Activated naive CD8-positive, alpha-beta T cell (primary cell): ENCODE data around the gene ING4.
"Not testable (repeated sequence)": the region's sequence is repeated elsewhere in the genome, so short reads cannot be mapped to it uniquely, and the experiment has no call there.

Experiments
- H3K27ac Mint-ChIP-seq: one replicate; pipeline ENCODE4 v1.8.0; 2021; ENCODE audit warnings: mixed read lengths
- H3K27me3 Mint-ChIP-seq: one replicate; pipeline ENCODE4 v1.8.0; 2021; ENCODE audit warnings: mixed read lengths
- H3K36me3 Mint-ChIP-seq: one replicate; pipeline ENCODE4 v1.8.0; 2021; ENCODE audit warnings: mixed read lengths
- H3K4me1 Mint-ChIP-seq: one replicate; pipeline ENCODE4 v1.8.0; 2021; ENCODE audit warnings: low read depth, mixed read lengths
- H3K4me3 Mint-ChIP-seq: one replicate; pipeline ENCODE4 v1.8.0; 2021; ENCODE audit warnings: mild to moderate bottlenecking, mixed read lengths
- H3K9me3 Mint-ChIP-seq: one replicate; pipeline ENCODE4 v1.8.0; 2021; ENCODE audit warnings: low read depth, mixed read lengths

ING4 gene

GRCh38 chr12:6662906-6663742, at the start of gene ING4:
TSS of gene ING4 (minus strand) at chr12:6663119. CDS start at chr12:6663101, 18 bp downstream.
- no peaks in the 10 kb centered on the region for H3K9me3 Mint-ChIP-seq
- peaks cover 5% of the 10 kb centered on the region for H3K36me3 Mint-ChIP-seq
- H3K4me3 Mint-ChIP-seq: peak within 1 kb of the TSS; percentile 96
- peaks cover 30% of the 10 kb centered on the region for H3K4me1 Mint-ChIP-seq
- H3K27ac Mint-ChIP-seq: peak within 1 kb of the TSS; percentile 88
- H3K27me3 Mint-ChIP-seq: no peaks in the 10 kb centered on the region

- Mint-ChIP-seq H3K4me1 (peaks cover 7% of the 10 kb centered on the region), H3K4me3 (peak overlapping the region; percentile 85), H3K27ac (peak overlapping the region; percentile 82), H3K27me3 (peaks cover 8% of the 10 kb centered on the region), H3K9me3 (no peaks in the 10 kb centered on the region), H3K36me3 (no peaks in the 10 kb centered on the region)
Measured at GRCh38 chr12:6708960-6709394, 46.1 kb upstream of the ING4 start.

DNA sequence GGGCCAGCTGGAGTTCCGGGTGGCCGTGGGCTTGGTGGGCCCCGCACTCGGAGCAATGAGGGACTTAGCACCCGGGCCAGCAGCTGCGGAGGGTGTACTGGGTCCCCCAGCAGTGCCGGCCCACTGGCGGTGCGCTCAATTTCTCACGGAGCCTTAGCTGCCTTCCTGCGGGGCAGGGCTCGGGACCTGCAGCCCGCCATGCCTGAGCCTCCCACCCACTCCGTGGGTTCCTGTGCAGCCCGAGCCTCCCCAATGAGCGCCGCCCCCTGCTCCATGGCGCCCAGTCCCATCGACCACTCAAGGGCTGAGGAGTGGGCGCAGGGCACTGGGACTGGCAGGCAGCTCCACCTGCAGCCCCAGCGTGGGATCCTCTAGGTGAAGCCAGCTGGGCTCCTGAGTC, 45.4 kb upstream of the ING4 start:
- not testable (repeated sequence) for H3K4me3 Mint-ChIP-seq, H3K36me3 Mint-ChIP-seq, H3K4me1 Mint-ChIP-seq, H3K9me3 Mint-ChIP-seq, H3K27ac Mint-ChIP-seq
- H3K27me3 Mint-ChIP-seq: peaks cover 12% of the 10 kb centered on the region

- Mint-ChIP-seq H3K27ac (no peak overlapping the region), H3K4me3 (no peak overlapping the region), H3K4me1 (peaks cover 21% of the 10 kb centered on the region), H3K27me3 (peaks cover 34% of the 10 kb centered on the region), H3K9me3 (no peaks in the 10 kb centered on the region), H3K36me3 (no peaks in the 10 kb centered on the region)
Measured at GRCh38 chr12:6703631-6704030, 40.7 kb upstream of the ING4 start.

DNA sequence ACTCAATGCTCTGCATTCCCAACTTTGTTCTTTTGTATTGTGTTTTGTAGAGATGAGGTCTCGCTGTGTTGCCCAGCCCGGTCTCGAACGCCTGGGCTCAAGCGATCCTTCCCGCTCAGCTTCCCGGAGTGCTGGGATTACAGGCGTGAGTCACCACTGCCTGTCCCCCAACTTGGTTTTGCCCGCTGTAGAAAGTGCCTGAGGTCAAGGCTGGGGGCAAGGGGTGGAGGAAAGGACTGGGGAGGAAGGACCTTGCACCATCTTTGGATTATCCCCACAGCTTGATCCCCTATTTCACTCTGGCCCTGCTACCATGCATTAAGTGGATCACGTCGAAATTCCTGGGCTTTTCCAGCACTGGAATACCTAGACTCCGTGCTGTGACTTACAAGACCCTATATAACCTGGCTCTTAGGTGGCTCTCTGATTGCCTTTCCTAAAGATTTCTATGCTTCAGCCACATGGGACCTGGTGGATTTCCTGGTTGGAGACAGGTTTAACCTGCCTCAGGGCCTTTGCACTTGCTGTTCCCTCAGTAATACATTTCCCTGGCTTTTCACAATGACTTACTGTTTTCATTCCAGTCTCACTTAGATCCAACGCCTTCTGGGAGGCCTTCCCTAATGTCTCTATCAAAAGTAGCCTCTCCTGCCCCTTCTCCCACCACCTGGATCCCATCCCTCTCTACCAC, 38.3 kb upstream of the ING4 start:
- no peaks in the 10 kb centered on the region for H3K36me3 Mint-ChIP-seq
- peak overlapping the region; percentile 85 for H3K4me3 Mint-ChIP-seq
- H3K27me3 Mint-ChIP-seq: peaks cover 34% of the 10 kb centered on the region
- H3K4me1 Mint-ChIP-seq: peaks cover 21% of the 10 kb centered on the region
- H3K9me3 Mint-ChIP-seq: no peaks in the 10 kb centered on the region
- no peak overlapping the region for H3K27ac Mint-ChIP-seq

DNA sequence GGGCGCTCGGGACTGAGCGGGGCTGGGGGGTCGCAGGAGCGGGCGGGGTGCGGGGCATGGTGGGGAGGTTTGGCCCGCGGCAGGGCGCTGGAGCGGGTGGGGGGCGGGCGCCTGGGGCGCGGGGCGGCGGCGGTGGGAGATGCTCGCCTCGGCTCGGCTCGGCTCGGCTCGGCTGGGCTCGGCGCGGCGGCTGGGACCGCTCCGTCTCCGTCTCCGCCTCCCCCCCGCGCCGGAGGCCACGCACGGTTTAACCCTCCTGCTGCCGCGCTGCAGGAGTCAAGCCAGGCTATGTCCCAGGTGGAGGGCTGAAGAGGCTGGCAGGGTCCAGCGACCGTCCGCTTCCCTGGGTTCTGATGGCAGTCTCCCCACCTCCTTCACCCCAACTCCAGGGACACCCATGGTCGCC, 37.7 kb upstream of the ING4 start, which contains the start of gene PIANP:
TSS of gene PIANP (minus strand) at position 170 of the 406 bp plus-strand sequence. CDS start 2,754 bp downstream, outside the sequence.
- Mint-ChIP-seq H3K9me3 (no peaks in the 10 kb centered on the region), H3K36me3 (no peaks in the 10 kb centered on the region), H3K4me1 (peaks cover 21% of the 10 kb centered on the region), H3K4me3 (peak within 1 kb of the TSS; percentile 85), H3K27ac (no peak within 1 kb of the TSS), H3K27me3 (peaks cover 34% of the 10 kb centered on the region)

GRCh38 chr12:6699989-6700645, 37.2 kb upstream of the ING4 start:
- Mint-ChIP-seq H3K9me3 (no peaks in the 10 kb centered on the region), H3K27ac (no peak overlapping the region), H3K4me3 (peak overlapping the region; percentile 70), H3K36me3 (no peaks in the 10 kb centered on the region), H3K4me1 (peaks cover 21% of the 10 kb centered on the region), H3K27me3 (peaks cover 33% of the 10 kb centered on the region)

DNA sequence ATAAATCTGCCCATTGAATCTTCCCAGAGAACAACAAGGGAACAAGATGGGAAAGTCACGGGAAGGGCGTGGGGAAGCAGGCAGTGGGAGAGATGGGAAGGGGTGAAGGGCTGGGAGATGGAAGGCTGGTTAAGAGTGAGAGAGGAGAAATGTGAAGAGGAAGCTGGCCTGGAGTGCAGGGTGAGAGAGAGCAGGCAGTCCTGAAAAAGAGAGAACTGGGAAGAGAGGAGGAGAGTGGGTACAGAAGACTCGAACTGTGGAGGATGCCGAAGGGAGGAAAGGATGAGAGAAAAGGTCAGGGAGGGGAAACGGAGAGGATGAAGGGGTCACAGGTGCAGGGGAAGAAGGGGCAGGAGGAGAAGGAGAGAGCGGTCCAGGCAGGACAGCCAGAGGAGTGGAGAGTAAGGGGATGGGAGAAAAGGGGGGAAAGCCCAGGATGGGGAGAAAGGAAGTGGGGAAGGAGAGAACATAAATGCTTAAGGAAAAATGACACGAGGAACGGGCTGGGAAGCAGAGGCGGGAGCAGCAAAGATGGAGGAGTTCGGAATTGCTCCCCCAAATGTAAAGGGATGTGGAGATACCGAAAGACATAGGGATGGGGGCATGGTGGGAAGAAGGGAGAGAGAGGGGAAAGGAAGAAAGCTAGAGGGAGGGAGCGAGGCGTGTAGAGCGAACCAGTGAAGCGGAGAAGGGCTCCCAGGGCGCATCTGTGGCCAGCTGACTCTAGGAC, 36.5 kb upstream of the ING4 start:
- Mint-ChIP-seq H3K4me1 (peaks cover 21% of the 10 kb centered on the region), H3K4me3 (peak overlapping the region; percentile 70), H3K27me3 (peaks cover 30% of the 10 kb centered on the region), H3K36me3 (no peaks in the 10 kb centered on the region), H3K9me3 (no peaks in the 10 kb centered on the region), H3K27ac (no peak overlapping the region)

DNA sequence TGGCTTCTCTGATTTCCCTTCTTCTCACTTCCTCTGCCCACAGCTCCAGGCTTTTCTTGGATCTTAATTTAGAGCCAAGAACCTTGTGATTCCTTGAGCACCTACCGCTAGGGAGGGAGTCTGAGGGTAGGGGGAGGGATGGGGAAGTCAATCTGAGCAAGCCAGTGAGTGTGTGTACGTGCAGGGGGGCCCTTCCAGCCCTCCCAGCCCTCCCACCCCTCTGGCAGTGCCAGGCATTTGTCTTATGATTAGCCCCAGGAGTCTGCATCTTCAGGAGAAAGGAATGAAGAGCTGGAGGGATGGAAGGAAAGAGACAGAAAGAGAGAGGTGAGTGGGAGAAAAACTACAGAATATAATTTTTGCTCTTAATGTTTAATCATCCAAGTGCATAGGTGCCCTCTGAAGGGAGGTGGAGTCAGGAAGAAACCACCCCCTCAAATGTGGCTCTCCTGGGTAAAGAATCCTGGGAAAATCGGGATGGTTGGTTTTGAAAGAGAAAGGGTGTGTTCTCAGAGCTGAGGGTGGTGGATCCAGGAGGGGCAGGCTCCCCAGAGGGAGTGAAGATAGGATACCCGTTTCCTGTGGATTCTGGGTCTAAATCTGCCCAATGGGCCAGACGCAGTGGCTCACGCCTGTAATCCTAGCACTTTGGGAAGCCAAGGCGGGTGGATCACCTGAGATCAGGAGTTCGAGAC, 35.6 kb upstream of the ING4 start:
- Mint-ChIP-seq H3K36me3 (no peaks in the 10 kb centered on the region), H3K27me3 (peaks cover 24% of the 10 kb centered on the region), H3K4me3 (peak overlapping the region; percentile 70), H3K27ac (no peak overlapping the region), H3K9me3 (no peaks in the 10 kb centered on the region), H3K4me1 (peaks cover 21% of the 10 kb centered on the region)

DNA sequence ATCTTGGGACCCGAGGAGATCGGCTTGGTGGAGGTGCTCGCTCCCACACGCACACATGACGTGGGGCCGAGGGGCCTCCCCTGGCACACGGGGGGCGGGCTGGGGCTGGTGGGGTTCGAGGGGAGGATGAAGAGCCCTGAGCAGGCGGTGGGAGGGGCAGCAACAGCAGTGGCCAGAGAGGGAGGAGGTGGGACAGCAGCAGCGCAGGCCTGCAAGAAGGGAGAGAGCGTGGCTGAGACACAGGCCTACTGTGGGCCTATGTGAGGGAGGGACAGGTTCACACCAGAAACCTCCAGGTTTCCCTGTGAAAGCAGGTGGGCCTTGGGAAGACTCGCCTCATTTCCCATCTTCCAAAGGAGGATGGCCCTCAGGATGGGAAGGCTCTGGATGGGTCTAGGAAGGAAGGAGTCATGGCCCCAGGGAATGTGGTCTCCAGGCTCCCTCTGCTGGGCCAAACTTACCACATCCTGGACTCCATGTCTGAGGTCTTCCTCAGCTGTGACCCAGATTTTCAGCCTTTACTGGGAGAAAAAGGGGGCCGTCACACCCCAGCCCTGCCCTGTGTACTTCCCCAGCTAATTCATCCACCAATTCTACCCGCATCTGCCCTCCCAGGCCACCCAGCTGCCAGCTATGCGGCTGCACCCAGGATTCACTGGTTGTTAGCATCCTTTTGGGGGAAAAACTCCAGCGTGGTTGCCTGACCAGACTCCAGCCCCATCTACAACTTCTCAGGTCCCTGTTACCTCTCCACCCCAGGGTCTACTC, 34.8 kb upstream of the ING4 start:
- Mint-ChIP-seq H3K9me3 (no peaks in the 10 kb centered on the region), H3K27ac (no peak overlapping the region), H3K36me3 (no peaks in the 10 kb centered on the region), H3K4me1 (peaks cover 21% of the 10 kb centered on the region), H3K4me3 (no peak overlapping the region), H3K27me3 (peaks cover 19% of the 10 kb centered on the region)

GRCh38 chr12:6696690-6697583, 34.0 kb upstream of the ING4 start:
- H3K4me3 Mint-ChIP-seq: no peak overlapping the region
- peaks cover 15% of the 10 kb centered on the region for H3K27me3 Mint-ChIP-seq
- H3K4me1 Mint-ChIP-seq: peaks cover 21% of the 10 kb centered on the region
- no peaks in the 10 kb centered on the region for H3K9me3 Mint-ChIP-seq
- H3K36me3 Mint-ChIP-seq: peaks cover 2% of the 10 kb centered on the region
- H3K27ac Mint-ChIP-seq: no peak overlapping the region

DNA sequence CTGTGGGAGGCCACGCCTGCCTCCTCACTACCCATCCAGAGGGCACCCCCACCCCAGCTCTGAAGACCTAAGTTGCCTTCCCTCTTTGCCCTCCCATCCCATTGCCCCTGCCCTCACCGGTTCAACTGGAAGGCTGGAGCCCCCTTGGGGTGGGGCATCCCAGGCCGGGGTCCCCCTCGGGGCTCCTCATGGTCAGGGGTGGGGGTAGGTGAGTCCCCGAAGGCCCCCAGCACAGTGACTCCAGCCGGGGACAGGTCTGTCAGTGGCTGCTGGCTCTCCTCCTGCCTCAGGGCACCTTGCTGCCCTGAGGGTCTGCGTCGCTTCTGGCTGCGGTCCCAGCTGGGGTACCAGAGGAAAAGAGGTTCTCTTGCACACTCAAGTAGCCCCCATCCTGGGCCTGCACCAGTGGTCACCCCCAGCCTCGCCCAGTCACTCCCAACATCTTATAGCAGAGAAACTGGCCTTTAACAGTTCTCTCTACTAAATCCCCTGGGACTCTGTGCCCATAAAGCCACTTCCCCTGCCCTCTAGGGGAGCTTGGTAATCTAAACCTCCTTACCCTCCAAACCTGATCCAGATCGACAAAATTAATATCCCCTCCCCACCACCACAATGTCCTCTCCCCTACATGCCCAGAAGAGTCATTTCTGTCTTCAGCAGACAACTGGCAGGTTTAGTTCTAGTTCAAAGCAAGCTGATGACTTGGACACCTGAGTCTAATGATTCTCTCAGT, 32.6 kb upstream of the ING4 start:
- peaks cover 2% of the 10 kb centered on the region for H3K36me3 Mint-ChIP-seq
- H3K27ac Mint-ChIP-seq: no peak overlapping the region
- H3K4me1 Mint-ChIP-seq: peaks cover 11% of the 10 kb centered on the region
- peaks cover 6% of the 10 kb centered on the region for H3K27me3 Mint-ChIP-seq
- H3K4me3 Mint-ChIP-seq: no peak overlapping the region
- no peaks in the 10 kb centered on the region for H3K9me3 Mint-ChIP-seq
